ENCODE results near the gene CADM2. TPM values are rescaled to one million over a fixed set of nuclear protein-coding genes. Genes with fewer than 3 reads are reported as not detected.

CADM2 gene
- total RNA-seq, 1 experiment from 2014 or later: 3.7 TPM

DNA sequence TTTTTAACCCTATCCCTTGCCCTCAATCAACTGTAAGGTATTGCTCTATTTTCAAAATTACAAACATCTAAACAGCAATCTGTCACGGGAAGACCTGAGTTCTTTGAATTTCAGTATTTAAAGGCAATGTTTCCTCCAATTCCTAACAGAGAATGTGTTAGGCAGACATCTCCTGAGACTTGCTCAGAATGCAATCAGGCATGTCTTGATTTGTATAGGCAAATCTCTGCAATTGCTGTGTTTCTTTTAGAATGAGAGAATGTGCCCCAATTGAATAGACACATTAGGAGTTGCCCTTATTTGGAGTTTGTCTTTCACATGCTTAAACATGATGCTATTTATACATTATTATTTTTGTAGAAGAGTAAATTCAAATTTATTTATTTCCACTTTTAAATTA, 205.6 kb downstream of the CADM2 start:
- intact Hi-C loops (cut with micrococcal nuclease; ENCODE audit: unreplicated experiment): no loop called here
- POLR2A ChIA-PET (ENCODE audit: low non-redundant PET): no interaction called here
- Histone ChIP-seq H3K36me3 (ENCODE audit: insufficient read depth, low read length, poor library complexity, severe bottlenecking) (no peaks in the 10 kb centered on the region), H3K27me3 (replicated peaks; ENCODE audit: insufficient read depth, low read depth, low read length, poor library complexity) (no peaks in the 10 kb centered on the region), H3K4me3 (ENCODE audit: low read depth, low read length, poor library complexity, severe bottlenecking) (no peak overlapping the region), H3K9me3 (ENCODE audit: low read depth, low read length, poor library complexity, severe bottlenecking) (no peaks in the 10 kb centered on the region), H3K27ac (ENCODE audit: low read depth, low read length, poor library complexity, severe bottlenecking) (no peak overlapping the region), H3K4me1 (ENCODE audit: insufficient read depth, low read length, poor library complexity, severe bottlenecking) (no peaks in the 10 kb centered on the region)
- no peak for DNase-seq (ENCODE audit: low spot score)
- CTCF ChIA-PET: no interaction called here
- BruUV-seq (replicated peaks): no TSS peak
- TF ChIP-seq, protein P1, sequence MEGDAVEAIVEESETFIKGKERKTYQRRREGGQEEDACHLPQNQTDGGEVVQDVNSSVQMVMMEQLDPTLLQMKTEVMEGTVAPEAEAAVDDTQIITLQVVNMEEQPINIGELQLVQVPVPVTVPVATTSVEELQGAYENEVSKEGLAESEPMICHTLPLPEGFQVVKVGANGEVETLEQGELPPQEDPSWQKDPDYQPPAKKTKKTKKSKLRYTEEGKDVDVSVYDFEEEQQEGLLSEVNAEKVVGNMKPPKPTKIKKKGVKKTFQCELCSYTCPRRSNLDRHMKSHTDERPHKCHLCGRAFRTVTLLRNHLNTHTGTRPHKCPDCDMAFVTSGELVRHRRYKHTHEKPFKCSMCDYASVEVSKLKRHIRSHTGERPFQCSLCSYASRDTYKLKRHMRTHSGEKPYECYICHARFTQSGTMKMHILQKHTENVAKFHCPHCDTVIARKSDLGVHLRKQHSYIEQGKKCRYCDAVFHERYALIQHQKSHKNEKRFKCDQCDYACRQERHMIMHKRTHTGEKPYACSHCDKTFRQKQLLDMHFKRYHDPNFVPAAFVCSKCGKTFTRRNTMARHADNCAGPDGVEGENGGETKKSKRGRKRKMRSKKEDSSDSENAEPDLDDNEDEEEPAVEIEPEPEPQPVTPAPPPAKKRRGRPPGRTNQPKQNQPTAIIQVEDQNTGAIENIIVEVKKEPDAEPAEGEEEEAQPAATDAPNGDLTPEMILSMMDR (conservative IDR thresholded peaks at IDR 0.05; ENCODE audit: low read depth, low read length): no peak
- no peak for TF ChIP-seq EZH2 (IDR thresholded peaks at IDR 0.05; ENCODE audit: borderline replicate concordance, low read depth, low read length, poor library complexity, severe bottlenecking)

DNA sequence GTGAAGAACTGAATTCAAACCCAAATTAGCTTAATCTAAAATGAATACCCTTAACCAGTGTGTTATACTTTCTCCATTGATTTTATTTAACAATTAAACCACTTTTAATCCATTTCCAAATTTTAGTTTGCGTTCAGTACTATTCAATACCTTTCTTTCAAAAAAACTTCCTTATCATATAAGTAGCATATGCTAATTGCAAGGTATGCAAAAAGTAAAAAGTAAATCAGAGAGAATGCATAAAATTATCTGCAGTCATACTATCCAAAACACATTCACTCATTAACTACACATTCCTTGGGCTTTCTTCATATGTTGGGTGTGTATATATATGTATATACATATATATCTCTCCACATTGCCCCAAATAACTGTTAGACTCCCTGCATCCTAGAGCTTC, 208.8 kb downstream of the CADM2 start:
- no peaks in the 10 kb centered on the region for H3K27me3 ChIP-seq (replicated peaks; ENCODE audit: insufficient read depth, low read depth, low read length, poor library complexity)
- ChIA-PET CTCF (no interaction called here), POLR2A (ENCODE audit: low non-redundant PET) (no interaction called here)
- no peak overlapping the region for H3K4me3 ChIP-seq (ENCODE audit: low read depth, low read length, poor library complexity, severe bottlenecking)
- H3K9me3 ChIP-seq (ENCODE audit: low read depth, low read length, poor library complexity, severe bottlenecking): no peaks in the 10 kb centered on the region
- no TSS peak for BruUV-seq (replicated peaks)
- H3K27ac ChIP-seq (ENCODE audit: low read depth, low read length, poor library complexity, severe bottlenecking): no peak overlapping the region
- intact Hi-C loops (cut with micrococcal nuclease; ENCODE audit: unreplicated experiment): no loop called here
- TF ChIP-seq, protein P1 (conservative IDR thresholded peaks at IDR 0.05; ENCODE audit: low read depth, low read length): no peak
- TF ChIP-seq EZH2 (IDR thresholded peaks at IDR 0.05; ENCODE audit: borderline replicate concordance, low read depth, low read length, poor library complexity, severe bottlenecking): no peak
- no peaks in the 10 kb centered on the region for H3K4me1 ChIP-seq (ENCODE audit: insufficient read depth, low read length, poor library complexity, severe bottlenecking)
- no peak for DNase-seq (ENCODE audit: low spot score)
- H3K36me3 ChIP-seq (ENCODE audit: insufficient read depth, low read length, poor library complexity, severe bottlenecking): no peaks in the 10 kb centered on the region

DNA sequence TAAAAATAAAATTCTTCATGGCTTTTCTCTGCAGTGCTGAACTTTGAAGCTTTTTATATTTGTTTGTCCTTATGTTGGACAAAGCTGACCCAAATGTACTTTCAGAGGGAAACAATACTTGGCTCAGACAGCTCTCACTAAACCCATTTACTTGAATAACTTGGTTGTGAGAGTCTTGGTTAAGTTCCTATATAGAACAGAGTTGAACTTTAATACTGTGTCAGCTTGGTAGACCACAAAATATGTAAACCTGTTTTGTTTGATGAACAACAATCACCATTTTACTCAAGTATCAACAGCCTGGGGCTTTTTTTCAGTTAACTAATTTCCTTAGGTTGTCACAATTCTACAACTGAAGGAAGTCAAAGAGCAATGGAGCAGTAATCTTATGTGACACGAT, 211.9 kb downstream of the CADM2 start:
- H3K36me3 ChIP-seq (ENCODE audit: insufficient read depth, low read length, poor library complexity, severe bottlenecking): no peaks in the 10 kb centered on the region
- H3K27ac ChIP-seq (ENCODE audit: low read depth, low read length, poor library complexity, severe bottlenecking): no peak overlapping the region
- H3K27me3 ChIP-seq (replicated peaks; ENCODE audit: insufficient read depth, low read depth, low read length, poor library complexity): no peaks in the 10 kb centered on the region
- no TSS peak for BruUV-seq (replicated peaks)
- POLR2A ChIA-PET (ENCODE audit: low non-redundant PET): no interaction called here
- no peak for DNase-seq (ENCODE audit: low spot score)
- no peak for TF ChIP-seq EZH2 (IDR thresholded peaks at IDR 0.05; ENCODE audit: borderline replicate concordance, low read depth, low read length, poor library complexity, severe bottlenecking)
- TF ChIP-seq, protein P1 (conservative IDR thresholded peaks at IDR 0.05; ENCODE audit: low read depth, low read length): no peak
- intact Hi-C loops (cut with micrococcal nuclease; ENCODE audit: unreplicated experiment): no loop called here
- no peak overlapping the region for H3K4me3 ChIP-seq (ENCODE audit: low read depth, low read length, poor library complexity, severe bottlenecking)
- CTCF ChIA-PET: no interaction called here
- H3K4me1 ChIP-seq (ENCODE audit: insufficient read depth, low read length, poor library complexity, severe bottlenecking): no peaks in the 10 kb centered on the region
- no peaks in the 10 kb centered on the region for H3K9me3 ChIP-seq (ENCODE audit: low read depth, low read length, poor library complexity, severe bottlenecking)

All from A673 (cell line).